Activated naive CD8-positive, alpha-beta T cell treated with anti-CD3 and anti-CD28 coated beads, Interleukin-2, amount 10 ng/mL, durations not matched to agents 7 days and 5 days (primary cell): ENCODE results near the gene HLA-F. TPM values are rescaled to one million over a fixed set of nuclear protein-coding genes. Genes with fewer than 3 reads are reported as not detected.
A peak's percentile ranks its signal among the peaks of the same experiment; 100 is the strongest.

Experiments
- ATAC-seq: fragments of 150-1000 bp; cut with Tn5 transposase; one replicate; pipeline ENCODE4 v1.10.0; 2021; ENCODE audit warnings: low read depth, moderate library complexity
- POLR2A ChIA-PET: fragments of 350-600 bp; sonication (Branson Sonifier 250); formaldehyde crosslinking; loops from one replicate; lab custom pipeline; 2021; ENCODE audit warnings: antibody characterized with exemption; lab: Charles Lee
- DNase-seq: peaks from one replicate; pipeline ENCODE4 v3.0.0; 2021
- H3K27ac Mint-ChIP-seq: one replicate; pipeline ENCODE4 v1.8.0; 2022; ENCODE audit warnings: mild to moderate bottlenecking, mixed read lengths
- H3K27me3 Mint-ChIP-seq: one replicate; pipeline ENCODE4 v1.8.0; 2022; ENCODE audit warnings: mild to moderate bottlenecking, moderate library complexity, mixed read lengths
- H3K36me3 Mint-ChIP-seq: one replicate; pipeline ENCODE4 v1.8.0; 2021; ENCODE audit warnings: mild to moderate bottlenecking, mixed read lengths
- H3K4me1 Mint-ChIP-seq: one replicate; pipeline ENCODE4 v1.8.0; 2021; ENCODE audit warnings: mixed read lengths
- H3K4me3 Mint-ChIP-seq: one replicate; pipeline ENCODE4 v1.8.0; 2022; ENCODE audit warnings: mild to moderate bottlenecking, moderate library complexity, mixed read lengths
- H3K9me3 Mint-ChIP-seq: one replicate; pipeline ENCODE4 v1.8.0; 2021; ENCODE audit warnings: mixed read lengths
- total RNA-seq, 2 experiments: library from RNA; stranded (reverse); gene quantifications; one replicate each; pipeline ENCODE4 v1.2.3, GENCODE V29; 2021

Gene HLA-F
- total RNA-seq, 2 experiments from 2014 or later, result 502 to 534 TPM

DNA sequence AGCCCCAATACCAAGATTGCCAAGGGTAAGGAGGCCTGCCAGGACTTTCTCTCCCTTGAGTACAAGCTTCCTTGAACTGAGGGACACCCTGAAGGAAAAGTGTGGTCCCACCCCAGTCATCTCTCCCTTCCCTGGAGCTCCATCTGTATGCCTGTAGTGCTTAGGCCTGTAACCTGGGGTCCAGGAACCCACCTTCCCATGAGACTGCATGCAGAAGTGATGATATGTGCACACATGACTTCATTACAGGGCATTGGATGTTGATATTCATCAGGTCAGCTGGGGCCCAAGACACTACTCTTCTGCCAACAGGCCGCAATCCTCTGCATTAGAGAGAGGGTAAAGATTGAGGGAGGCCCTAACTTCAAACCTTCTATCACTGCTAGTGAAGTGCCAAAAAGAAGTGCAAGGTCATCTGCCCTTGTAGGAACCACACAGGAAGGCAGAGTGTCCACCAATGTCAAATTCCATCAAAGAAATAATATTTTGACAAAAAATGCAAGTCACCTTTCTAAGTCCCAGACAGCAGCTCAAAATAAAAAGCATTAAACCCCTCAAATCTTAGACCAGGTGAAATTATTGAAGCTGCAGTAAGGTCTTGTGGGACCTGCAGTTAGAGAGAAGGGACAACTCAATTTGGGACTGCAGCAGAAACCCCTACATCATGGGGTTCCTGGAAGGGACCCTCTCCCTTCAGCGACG lies 5.1 kb downstream of the HLA-F start:
- Mint-ChIP-seq H3K27me3 (no peaks in the 10 kb centered on the region), H3K36me3 (peaks cover 48% of the 10 kb centered on the region), H3K27ac (peak overlapping the region; percentile 57), H3K4me1 (peaks cover 37% of the 10 kb centered on the region), H3K9me3 (no peaks in the 10 kb centered on the region), H3K4me3 (no peak overlapping the region)
- no peak for DNase-seq
- ATAC-seq, result no peak
- POLR2A ChIA-PET, result interaction anchor here (1.2 to 3.2 kb wide), 5 partner anchors 16 to 24 kb away, joined by 3 to 17 read pairs (median 7); no protein-coding TSS in a partner anchor

- ATAC-seq (no peak), DNase-seq (no peak)
- Mint-ChIP-seq H3K4me3 (no peak overlapping the region), H3K36me3 (peaks cover 48% of the 10 kb centered on the region), H3K9me3 (no peaks in the 10 kb centered on the region), H3K4me1 (peaks cover 38% of the 10 kb centered on the region), H3K27me3 (no peaks in the 10 kb centered on the region), H3K27ac (no peak overlapping the region)
- POLR2A ChIA-PET, result interaction anchor here (2.1 kb wide), 1 partner anchor 21 kb away, joined by 7 read pairs; no protein-coding TSS in a partner anchor
Observed at GRCh38 chr6:29728875-29729270, 5.6 kb downstream of the HLA-F start.

DNA sequence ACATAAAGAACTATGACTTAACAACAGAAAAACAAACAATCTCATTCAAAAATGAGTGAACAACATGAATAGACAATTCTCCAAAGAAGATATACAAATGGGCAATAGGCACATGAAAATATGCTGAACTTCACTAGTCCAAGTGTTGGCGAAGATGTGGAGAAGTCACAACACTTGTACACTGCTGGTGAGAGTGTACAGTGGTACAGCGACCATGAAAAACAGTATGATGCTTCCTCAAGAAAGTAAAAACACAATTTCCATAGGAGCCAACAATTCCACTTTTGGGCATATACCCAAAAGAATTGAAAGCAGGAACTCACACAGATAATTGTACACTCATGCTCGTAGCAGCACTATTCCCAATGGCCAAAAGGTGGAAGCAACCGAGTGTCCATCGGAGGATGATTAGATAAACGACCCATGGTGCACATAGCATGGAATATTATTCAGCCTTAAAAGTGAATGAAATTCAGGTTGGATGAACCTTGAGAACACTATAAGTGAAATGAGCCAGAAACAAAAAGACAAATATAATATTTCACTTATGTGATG lies 6.6 kb downstream of the HLA-F start:
- Mint-ChIP-seq H3K36me3 (peaks cover 40% of the 10 kb centered on the region), H3K9me3 (no peaks in the 10 kb centered on the region), H3K27me3 (no peaks in the 10 kb centered on the region), H3K4me3 (no peak overlapping the region), H3K4me1 (peaks cover 46% of the 10 kb centered on the region), H3K27ac (no peak overlapping the region)
- POLR2A ChIA-PET, result interaction anchor here (1.3 kb wide), 1 partner anchor 21 kb away, joined by 4 read pairs; no protein-coding TSS in a partner anchor
- no peak for ATAC-seq
- DNase-seq, result no peak

- POLR2A ChIA-PET, result interaction anchor here (1.3 kb wide), 2 partner anchors 22 kb away, joined by 3 to 4 read pairs; no protein-coding TSS in a partner anchor
- no peaks in the 10 kb centered on the region for H3K27me3 Mint-ChIP-seq
- H3K9me3 Mint-ChIP-seq, result no peaks in the 10 kb centered on the region
- H3K4me3 Mint-ChIP-seq, result no peak overlapping the region
- DNase-seq (no peak), ATAC-seq (no peak)
- H3K27ac Mint-ChIP-seq, result peak overlapping the region; percentile 14
- peaks cover 37% of the 10 kb centered on the region for H3K36me3 Mint-ChIP-seq
- H3K4me1 Mint-ChIP-seq, result peaks cover 40% of the 10 kb centered on the region
Observed at GRCh38 chr6:29730575-29731126, 7.4 kb downstream of the HLA-F start.

DNA sequence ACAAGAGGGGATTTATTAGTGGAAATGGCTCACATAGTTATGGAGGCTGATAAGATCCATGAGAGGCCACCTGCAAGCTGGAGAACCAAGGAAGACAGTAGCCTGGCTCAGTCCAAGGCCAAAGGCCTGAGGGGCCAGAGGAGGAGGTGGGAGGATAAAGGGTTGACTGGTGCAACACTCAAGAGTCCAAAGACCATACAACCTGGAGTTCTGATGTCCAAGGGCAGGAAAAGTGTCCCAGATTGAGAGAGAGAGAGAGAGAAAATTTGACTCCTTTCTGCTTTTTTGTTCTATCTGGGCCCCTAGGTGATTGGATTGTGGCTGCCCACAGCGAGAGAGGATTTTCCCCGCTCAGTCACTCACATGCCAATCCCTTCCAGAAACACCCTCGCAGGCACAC lies 8.0 kb downstream of the HLA-F start:
- ATAC-seq (no peak), DNase-seq (no peak)
- Mint-ChIP-seq H3K27ac (no peak overlapping the region), H3K4me1 (peaks cover 34% of the 10 kb centered on the region), H3K27me3 (no peaks in the 10 kb centered on the region), H3K9me3 (no peaks in the 10 kb centered on the region), H3K36me3 (peaks cover 36% of the 10 kb centered on the region), H3K4me3 (no peak overlapping the region)
- POLR2A ChIA-PET, result interaction anchor here (1.3 kb wide), 1 partner anchor 23 kb away, joined by 3 read pairs; no protein-coding TSS in a partner anchor

- peaks cover 24% of the 10 kb centered on the region for H3K36me3 Mint-ChIP-seq
- POLR2A ChIA-PET, result interaction anchor here (1.4 to 1.6 kb wide), 2 partner anchors 25 to 29 kb away, joined by 3 to 5 read pairs; no protein-coding TSS in a partner anchor
- no peaks in the 10 kb centered on the region for H3K27me3 Mint-ChIP-seq
- H3K9me3 Mint-ChIP-seq, result no peaks in the 10 kb centered on the region
- no peak for DNase-seq
- no peak overlapping the region for H3K27ac Mint-ChIP-seq
- H3K4me3 Mint-ChIP-seq, result no peak overlapping the region
- peaks cover 23% of the 10 kb centered on the region for H3K4me1 Mint-ChIP-seq
- ATAC-seq, result no peak
Observed at GRCh38 chr6:29733057-29733456, 9.8 kb downstream of the HLA-F start.

DNA sequence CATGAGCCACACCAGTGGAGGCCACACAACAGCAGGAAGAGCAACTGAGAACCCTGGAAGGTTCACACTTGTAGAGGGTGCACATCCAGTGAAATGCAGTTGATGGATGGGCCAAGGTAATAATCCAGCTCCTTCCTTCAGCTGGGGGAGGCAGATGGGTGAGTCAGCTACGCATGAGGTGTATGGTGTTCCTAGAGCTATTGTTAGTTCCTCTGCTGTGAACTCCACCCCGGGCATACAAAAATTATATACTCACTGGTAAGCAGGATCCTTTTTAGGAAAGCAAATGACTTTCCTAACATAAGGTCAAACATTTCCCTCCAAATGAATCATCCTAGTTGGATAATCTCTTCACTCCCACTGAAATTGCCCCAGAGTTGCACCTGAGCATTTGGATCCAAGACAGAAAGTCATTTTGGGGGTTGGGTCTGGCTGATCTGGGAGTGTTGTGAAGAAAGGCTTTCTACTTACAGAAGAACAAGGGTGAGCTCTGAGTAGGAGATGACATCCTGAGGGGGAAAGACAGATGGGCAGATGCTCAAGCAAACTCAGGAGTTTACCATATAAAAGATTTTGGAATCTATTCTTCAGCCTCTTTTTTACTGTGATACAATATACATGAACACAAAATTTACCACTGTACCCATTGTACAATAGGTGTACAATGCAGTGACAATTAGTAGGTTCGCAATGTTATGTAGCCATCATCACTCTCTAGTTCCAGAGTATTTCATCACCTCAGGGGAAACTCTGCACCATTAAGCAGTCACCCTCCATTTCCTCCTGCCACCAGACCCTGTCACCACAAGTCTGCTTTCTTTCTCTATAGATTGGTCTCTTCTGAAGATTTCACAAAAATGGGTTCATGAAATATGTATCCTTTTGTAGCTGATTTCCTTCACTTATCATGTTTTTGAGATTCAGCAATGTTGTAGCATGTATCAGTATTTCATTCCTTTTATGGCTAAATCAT lies 11.1 kb downstream of the HLA-F start:
- no peaks in the 10 kb centered on the region for H3K27me3 Mint-ChIP-seq
- peaks cover 18% of the 10 kb centered on the region for H3K36me3 Mint-ChIP-seq
- H3K27ac Mint-ChIP-seq, result peak overlapping the region; percentile 20
- H3K4me3 Mint-ChIP-seq, result peak overlapping the region; percentile 23
- POLR2A ChIA-PET, result interaction anchor here (0.8 to 1.6 kb wide), 6 partner anchors 9 to 28 kb away, joined by 3 to 5 read pairs (median 3); no protein-coding TSS in a partner anchor
- peaks cover 23% of the 10 kb centered on the region for H3K4me1 Mint-ChIP-seq
- ATAC-seq (peak; percentile 51), DNase-seq (no peak)
- H3K9me3 Mint-ChIP-seq, result no peaks in the 10 kb centered on the region

DNA sequence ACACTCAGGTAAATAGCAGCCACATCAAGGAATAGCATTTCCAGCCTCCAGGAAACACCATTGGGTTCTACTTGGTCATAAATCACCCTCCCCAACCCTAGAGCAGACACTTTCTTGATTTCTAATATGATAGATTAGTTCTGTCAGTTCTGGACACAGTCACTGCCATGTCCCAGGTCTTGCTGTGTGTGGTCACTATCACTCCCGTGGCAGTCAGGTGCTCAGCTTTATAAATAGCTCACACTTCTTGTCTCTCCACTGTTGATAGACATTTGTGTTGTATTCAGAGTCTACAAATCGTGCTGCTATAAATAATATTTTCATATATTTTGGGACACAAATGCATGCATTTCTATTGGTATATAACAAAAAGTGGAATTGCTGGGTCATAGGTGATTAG lies 13.3 kb downstream of the HLA-F start:
- Mint-ChIP-seq H3K9me3 (no peaks in the 10 kb centered on the region), H3K27me3 (no peaks in the 10 kb centered on the region), H3K4me1 (peaks cover 15% of the 10 kb centered on the region), H3K36me3 (peaks cover 18% of the 10 kb centered on the region), H3K4me3 (no peak overlapping the region), H3K27ac (no peak overlapping the region)
- DNase-seq (no peak), ATAC-seq (no peak)
- POLR2A ChIA-PET, result interaction anchor here (1.4 to 1.7 kb wide), 2 partner anchors 10 to 16 kb away, joined by 4 read pairs; no protein-coding TSS in a partner anchor

- ATAC-seq, result peak; percentile 75
- Mint-ChIP-seq H3K4me3 (no peak overlapping the region), H3K9me3 (no peaks in the 10 kb centered on the region), H3K36me3 (peaks cover 16% of the 10 kb centered on the region), H3K27ac (no peak overlapping the region), H3K4me1 (peaks cover 15% of the 10 kb centered on the region), H3K27me3 (no peaks in the 10 kb centered on the region)
- DNase-seq, result peak; percentile 63
- POLR2A ChIA-PET, result interaction anchor here (1.0 to 1.4 kb wide), 2 partner anchors 11 to 15 kb away, joined by 4 to 9 read pairs; no protein-coding TSS in a partner anchor
Observed at GRCh38 chr6:29737707-29738630, 14.7 kb downstream of the HLA-F start.

DNA sequence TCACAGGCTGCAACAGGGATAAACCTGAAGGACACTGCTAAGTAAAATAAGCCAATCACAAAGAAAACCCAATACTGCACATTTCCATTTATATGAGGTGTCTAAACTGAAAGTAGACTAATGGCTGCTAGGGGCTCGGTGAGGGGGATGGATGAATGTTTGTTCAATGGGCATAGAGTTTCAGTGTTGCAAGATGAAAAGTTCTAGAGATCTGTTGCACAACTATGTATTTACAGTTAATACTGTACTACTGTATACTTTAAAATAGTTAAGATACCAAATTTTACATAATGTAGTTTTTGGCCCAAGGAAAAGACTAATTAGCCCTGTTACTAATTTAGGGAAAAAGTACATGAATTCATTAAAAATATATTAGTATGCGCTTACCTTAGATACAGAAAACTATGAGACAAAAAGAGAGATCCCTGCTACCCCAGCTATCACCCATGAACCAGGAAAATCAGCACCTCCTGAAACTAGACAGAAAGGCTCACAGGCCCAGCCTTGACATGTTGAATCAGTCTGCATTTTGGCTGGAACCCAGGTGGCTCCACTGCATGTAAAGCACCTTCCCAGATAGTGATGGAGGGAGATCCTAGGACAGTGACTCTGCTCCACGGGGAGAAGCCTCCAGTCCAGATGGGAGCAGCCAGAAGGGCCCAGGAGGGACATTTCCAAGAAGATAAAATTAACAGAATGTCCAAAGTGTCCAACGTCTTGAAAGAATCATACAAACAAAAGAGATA lies 16.1 kb downstream of the HLA-F start:
- POLR2A ChIA-PET, result no interaction called here
- Mint-ChIP-seq H3K27ac (no peak overlapping the region), H3K27me3 (no peaks in the 10 kb centered on the region), H3K4me3 (no peak overlapping the region), H3K36me3 (peaks cover 16% of the 10 kb centered on the region), H3K4me1 (peaks cover 10% of the 10 kb centered on the region), H3K9me3 (no peaks in the 10 kb centered on the region)
- ATAC-seq (no peak), DNase-seq (no peak)

- peaks cover 14% of the 10 kb centered on the region for H3K36me3 Mint-ChIP-seq
- no peak for DNase-seq
- H3K9me3 Mint-ChIP-seq, result no peaks in the 10 kb centered on the region
- ATAC-seq, result no peak
- no peak overlapping the region for H3K27ac Mint-ChIP-seq
- H3K4me3 Mint-ChIP-seq, result no peak overlapping the region
- no peaks in the 10 kb centered on the region for H3K27me3 Mint-ChIP-seq
- peaks cover 4% of the 10 kb centered on the region for H3K4me1 Mint-ChIP-seq
- POLR2A ChIA-PET, result no interaction called here
Observed at GRCh38 chr6:29739882-29740261, 16.6 kb downstream of the HLA-F start.
